ENCODE data around the gene PHLDB3. TPM values are rescaled to one million over a fixed set of nuclear protein-coding genes. Genes with fewer than 3 reads are reported as not detected.

PHLDB3 gene
- total and polyA plus RNA-seq, 2 of the 13 experiments (the other 11 are each of a cell fraction or from before 2014, with no cell fraction given) = 11.3 to 14.5 TPM

DNA sequence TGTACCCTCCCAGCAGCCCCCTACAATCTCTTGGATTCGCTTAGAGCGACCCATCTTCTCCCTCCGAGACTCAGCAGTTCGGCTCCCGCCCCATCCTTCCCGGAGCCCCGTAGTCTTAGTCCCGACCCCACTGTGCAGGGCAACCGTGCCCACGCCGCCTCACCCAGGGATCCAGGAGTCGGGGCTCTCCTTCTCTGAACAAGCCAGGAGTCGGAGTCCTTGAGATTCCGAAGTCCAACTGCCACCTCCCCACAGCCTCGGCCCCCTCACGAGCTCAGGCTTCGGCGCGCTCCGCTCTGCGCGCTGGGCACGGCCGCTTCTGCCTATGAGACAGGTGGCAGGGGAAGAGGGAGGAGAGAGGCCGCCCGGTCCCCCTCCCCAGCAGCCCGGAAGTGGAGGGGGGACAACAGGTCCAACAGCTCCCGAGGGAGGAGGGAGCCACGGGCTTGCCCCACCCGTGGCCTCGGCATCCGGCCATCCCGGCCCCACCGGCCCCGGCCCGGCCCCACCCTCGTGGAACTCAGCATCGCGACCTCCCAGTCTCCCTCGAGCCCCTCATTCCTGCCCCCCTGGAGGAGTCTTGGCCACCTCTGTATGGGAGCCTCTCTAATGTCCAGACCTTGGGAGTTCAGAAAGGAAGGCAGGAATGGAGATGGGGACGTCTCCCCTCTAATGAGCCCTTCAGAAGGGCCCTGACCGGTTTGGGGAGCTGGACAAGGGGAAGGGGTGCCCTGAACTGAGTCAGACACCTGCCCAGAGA lies at the start of gene PHLDB3 (continued):
- TF ChIP-seq GABPA (IDR thresholded peaks at IDR 0.05; ENCODE audit: low read depth, low read length) (peak; percentile 51), GABPA (CRISPR knock-in tag; IDR thresholded peaks at IDR 0.05; ENCODE audit: low read depth) (peak; percentile 76), AKAP8 (CRISPR knock-in tag; IDR thresholded peaks at IDR 0.05) (0 out of 2 replicates have a peak, but pooled peaks have one; percentile 49), GPN1 (CRISPR knock-in tag; IDR thresholded peaks at IDR 0.05; ENCODE audit: borderline replicate concordance) (no peak), RBFOX2 (IDR thresholded peaks at IDR 0.05; ENCODE audit: low read depth, low read length) (peak; percentile 72), EED (CRISPR knock-in tag; IDR thresholded peaks at IDR 0.05) (0 out of 2 replicates have a peak, but pooled peaks have one; percentile 43), YEATS4 (CRISPR knock-in tag; IDR thresholded peaks at IDR 0.05; ENCODE audit: borderline replicate concordance) (0 out of 2 replicates have a peak, but pooled peaks have one; percentile 16), ZNF879 (CRISPR knock-in tag; IDR thresholded peaks at IDR 0.05) (peak; percentile 21; the same call in 1 of the 2 replicates), HMGA1 (CRISPR knock-in tag; conservative IDR thresholded peaks at IDR 0.05) (no peak)
- TF ChIP-seq, protein P1, sequence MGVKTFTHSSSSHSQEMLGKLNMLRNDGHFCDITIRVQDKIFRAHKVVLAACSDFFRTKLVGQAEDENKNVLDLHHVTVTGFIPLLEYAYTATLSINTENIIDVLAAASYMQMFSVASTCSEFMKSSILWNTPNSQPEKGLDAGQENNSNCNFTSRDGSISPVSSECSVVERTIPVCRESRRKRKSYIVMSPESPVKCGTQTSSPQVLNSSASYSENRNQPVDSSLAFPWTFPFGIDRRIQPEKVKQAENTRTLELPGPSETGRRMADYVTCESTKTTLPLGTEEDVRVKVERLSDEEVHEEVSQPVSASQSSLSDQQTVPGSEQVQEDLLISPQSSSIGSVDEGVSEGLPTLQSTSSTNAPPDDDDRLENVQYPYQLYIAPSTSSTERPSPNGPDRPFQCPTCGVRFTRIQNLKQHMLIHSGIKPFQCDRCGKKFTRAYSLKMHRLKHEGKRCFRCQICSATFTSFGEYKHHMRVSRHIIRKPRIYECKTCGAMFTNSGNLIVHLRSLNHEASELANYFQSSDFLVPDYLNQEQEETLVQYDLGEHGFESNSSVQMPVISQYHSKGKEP (CRISPR knock-in tag; IDR thresholded peaks at IDR 0.05) = no peak
- TF ChIP-seq, protein P2, sequence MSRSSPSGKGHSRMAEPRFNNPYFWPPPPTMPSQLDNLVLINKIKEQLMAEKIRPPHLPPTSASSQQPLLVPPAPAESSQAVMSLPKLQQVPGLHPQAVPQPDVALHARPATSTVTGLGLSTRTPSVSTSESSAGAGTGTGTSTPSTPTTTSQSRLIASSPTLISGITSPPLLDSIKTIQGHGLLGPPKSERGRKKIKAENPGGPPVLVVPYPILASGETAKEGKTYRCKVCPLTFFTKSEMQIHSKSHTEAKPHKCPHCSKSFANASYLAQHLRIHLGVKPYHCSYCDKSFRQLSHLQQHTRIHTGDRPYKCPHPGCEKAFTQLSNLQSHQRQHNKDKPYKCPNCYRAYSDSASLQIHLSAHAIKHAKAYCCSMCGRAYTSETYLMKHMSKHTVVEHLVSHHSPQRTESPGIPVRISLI (CRISPR knock-in tag; IDR thresholded peaks at IDR 0.05; ENCODE audit: borderline replicate concordance) = 0 out of 2 replicates have a peak, but pooled peaks have one; percentile 13
- TF ChIP-seq, protein P3, sequence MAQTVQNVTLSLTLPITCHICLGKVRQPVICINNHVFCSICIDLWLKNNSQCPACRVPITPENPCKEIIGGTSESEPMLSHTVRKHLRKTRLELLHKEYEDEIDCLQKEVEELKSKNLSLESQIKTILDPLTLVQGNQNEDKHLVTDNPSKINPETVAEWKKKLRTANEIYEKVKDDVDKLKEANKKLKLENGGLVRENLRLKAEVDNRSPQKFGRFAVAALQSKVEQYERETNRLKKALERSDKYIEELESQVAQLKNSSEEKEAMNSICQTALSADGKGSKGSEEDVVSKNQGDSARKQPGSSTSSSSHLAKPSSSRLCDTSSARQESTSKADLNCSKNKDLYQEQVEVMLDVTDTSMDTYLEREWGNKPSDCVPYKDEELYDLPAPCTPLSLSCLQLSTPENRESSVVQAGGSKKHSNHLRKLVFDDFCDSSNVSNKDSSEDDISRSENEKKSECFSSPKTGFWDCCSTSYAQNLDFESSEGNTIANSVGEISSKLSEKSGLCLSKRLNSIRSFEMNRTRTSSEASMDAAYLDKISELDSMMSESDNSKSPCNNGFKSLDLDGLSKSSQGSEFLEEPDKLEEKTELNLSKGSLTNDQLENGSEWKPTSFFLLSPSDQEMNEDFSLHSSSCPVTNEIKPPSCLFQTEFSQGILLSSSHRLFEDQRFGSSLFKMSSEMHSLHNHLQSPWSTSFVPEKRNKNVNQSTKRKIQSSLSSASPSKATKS (CRISPR knock-in tag; IDR thresholded peaks at IDR 0.05) = 0 out of 2 replicates have a peak, but pooled peaks have one; percentile 65
- TF ChIP-seq, protein P4, sequence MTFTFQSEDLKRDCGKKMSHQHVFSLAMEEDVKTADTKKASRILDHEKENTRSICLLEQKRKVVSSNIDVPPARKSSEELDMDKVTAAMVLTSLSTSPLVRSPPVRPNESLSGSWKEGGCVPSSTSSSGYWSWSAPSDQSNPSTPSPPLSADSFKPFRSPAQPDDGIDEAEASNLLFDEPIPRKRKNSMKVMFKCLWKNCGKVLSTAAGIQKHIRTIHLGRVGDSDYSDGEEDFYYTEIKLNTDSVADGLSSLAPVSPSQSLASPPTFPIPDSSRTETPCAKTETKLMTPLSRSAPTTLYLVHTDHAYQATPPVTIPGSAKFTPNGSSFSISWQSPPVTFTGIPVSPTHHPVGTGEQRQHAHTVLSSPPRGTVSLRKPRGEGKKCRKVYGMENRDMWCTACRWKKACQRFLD (CRISPR knock-in tag; IDR thresholded peaks at IDR 0.05; ENCODE audit: borderline replicate concordance) = peak; percentile 30; the same call in 1 of the 2 replicates
- TF ChIP-seq, protein P5, sequence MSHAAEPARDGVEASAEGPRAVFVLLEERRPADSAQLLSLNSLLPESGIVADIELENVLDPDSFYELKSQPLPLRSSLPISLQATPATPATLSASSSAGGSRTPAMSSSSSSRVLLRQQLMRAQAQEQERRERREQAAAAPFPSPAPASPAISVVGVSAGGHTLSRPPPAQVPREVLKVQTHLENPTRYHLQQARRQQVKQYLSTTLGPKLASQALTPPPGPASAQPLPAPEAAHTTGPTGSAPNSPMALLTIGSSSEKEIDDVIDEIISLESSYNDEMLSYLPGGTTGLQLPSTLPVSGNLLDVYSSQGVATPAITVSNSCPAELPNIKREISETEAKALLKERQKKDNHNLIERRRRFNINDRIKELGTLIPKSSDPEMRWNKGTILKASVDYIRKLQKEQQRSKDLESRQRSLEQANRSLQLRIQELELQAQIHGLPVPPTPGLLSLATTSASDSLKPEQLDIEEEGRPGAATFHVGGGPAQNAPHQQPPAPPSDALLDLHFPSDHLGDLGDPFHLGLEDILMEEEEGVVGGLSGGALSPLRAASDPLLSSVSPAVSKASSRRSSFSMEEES (CRISPR knock-in tag; IDR thresholded peaks at IDR 0.05) = no peak
- TF ChIP-seq, protein P6, sequence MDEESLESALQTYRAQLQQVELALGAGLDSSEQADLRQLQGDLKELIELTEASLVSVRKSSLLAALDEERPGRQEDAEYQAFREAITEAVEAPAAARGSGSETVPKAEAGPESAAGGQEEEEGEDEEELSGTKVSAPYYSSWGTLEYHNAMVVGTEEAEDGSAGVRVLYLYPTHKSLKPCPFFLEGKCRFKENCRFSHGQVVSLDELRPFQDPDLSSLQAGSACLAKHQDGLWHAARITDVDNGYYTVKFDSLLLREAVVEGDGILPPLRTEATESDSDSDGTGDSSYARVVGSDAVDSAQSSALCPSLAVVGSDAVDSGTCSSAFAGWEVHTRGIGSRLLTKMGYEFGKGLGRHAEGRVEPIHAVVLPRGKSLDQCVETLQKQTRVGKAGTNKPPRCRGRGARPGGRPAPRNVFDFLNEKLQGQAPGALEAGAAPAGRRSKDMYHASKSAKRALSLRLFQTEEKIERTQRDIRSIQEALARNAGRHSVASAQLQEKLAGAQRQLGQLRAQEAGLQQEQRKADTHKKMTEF (CRISPR knock-in tag; IDR thresholded peaks at IDR 0.05) = 0 out of 2 replicates have a peak, but pooled peaks have one; percentile 7
